Breast epithelium (tissue), 4 donors: ENCODE results near the gene RPL15. TPM values are rescaled to one million over a fixed set of nuclear protein-coding genes. Genes with fewer than 3 reads are reported as not detected.
"Not testable (repeated sequence)": the region's sequence is repeated elsewhere in the genome, so short reads cannot be mapped to it uniquely, and the experiment has no call there.

Source experiments
- DNase-seq, 2 donors: peaks; one replicate each; pipeline ENCODE4 v3.0.0-alpha.2; 2019; ENCODE audit warnings: low spot score in 2 of 2
- H3K27ac ChIP-seq, 2 donors: fragments of 200-600 bp; sonication (generic) in 1 of 2; one replicate each; pipeline ENCODE4 v1.5.1; 2016 to 2019; ENCODE audit warnings: mild to moderate bottlenecking in 1 of 2
- H3K27me3 ChIP-seq, 2 donors: fragments of 200-600 bp; sonication (generic) in 1 of 2; one replicate each; pipeline versions ENCODE4 v1.5.1 to v1.6.0; 2017 to 2019; ENCODE audit warnings: control low read depth in 1 of 2, mild to moderate bottlenecking in 1 of 2
- H3K36me3 ChIP-seq: fragments of 200-600 bp; one replicate; pipeline ENCODE4 v1.5.1; 2019
- H3K4me1 ChIP-seq, 2 donors: fragments of 200-600 bp; sonication (generic); one replicate each; pipeline ENCODE4 v1.5.1; 2016 to 2019; ENCODE audit warnings: control low read depth in 1 of 2
- H3K4me3 ChIP-seq, 3 donors: fragments of 200-600 bp; sonication (generic); 1 replicate in 2 of 3; 2 replicates in 1 of 3; pipeline ENCODE4 v1.5.1; 2016 to 2019; ENCODE audit warnings: mild to moderate bottlenecking in 3 of 3, moderate library complexity in 2 of 3
- H3K9me3 ChIP-seq, 2 donors: fragments of 200-600 bp; sonication (generic) in 1 of 2; one replicate each; pipeline ENCODE4 v1.5.1; 2016 to 2019; ENCODE audit warnings: control low read depth in 1 of 2
- CTCF ChIP-seq, 3 donors: fragments of 450-650 bp; IDR thresholded peaks; one replicate each; pipeline ENCODE4 v1.5.1; 2016 to 2017; ENCODE audit warnings: antibody characterized with exemption in 3 of 3, mild to moderate bottlenecking in 3 of 3, moderate library complexity in 3 of 3
- POLR2A ChIP-seq: fragments of 450-650 bp; IDR thresholded peaks from one replicate; pipeline ENCODE4 v1.6.1; 2016; ENCODE audit warnings: antibody characterized with exemption, mild to moderate bottlenecking, moderate library complexity
- POLR2AphosphoS5 ChIP-seq, 3 donors: sonication (generic); formaldehyde crosslinking; IDR thresholded peaks; one replicate each; pipeline ENCODE4 v1.6.1; 2017; ENCODE audit warnings: antibody characterized with exemption in 3 of 3
- intact Hi-C: fragments of 100-400 bp; cut with DNase I; formaldehyde crosslinking; loops from one replicate; pipeline ENCODE4 v1.15.1; 2023; ENCODE audit warnings: low total_unique reads
- total RNA-seq, 3 donors: library from RNA; depleted of rRNA; stranded (reverse); fragments of >200 nt; gene quantifications; one replicate each; pipeline ENCODE4 v1.1.0, GENCODE V29; 2016

RPL15 gene
- total RNA-seq: 1,000 to 10,000 TPM; 2,644 to 3,809 (median 3,544) TPM

- DNase-seq: peak; percentile 96
- Histone ChIP-seq H3K4me1 (peaks cover 2 to 4% of the 10 kb centered on the region in 2 donors), H3K36me3 (no peaks in the 10 kb centered on the region), H3K27me3 (no peaks in the 10 kb centered on the region), H3K27ac (peak within 1 kb of the TSS; percentile 92 to 99), H3K4me3 (peak within 1 kb of the TSS; percentile 81 to 98 (median 95)), H3K9me3 (no peaks in the 10 kb centered on the region)
- intact Hi-C loops: no loop called here
- TF ChIP-seq CTCF (IDR thresholded peaks at IDR 0.05) (peak; percentile 84 to 94 (median 90)), POLR2AphosphoS5 (IDR thresholded peaks at IDR 0.05) (peak; percentile 99 to 100 (median 100)), POLR2A (peak; percentile 96)
Measured at GRCh38 chr3:23916886-23917678, at the start of gene RPL15, which contains the start of gene NKIRAS1. RPL15 (plus strand) TSS chr3:23917132; CDS start chr3:23917860, 728 bp downstream. NKIRAS1 (minus strand) TSS chr3:23916990; CDS start chr3:23910904, 6,086 bp downstream.

- intact Hi-C loops: no loop called here
- H3K27me3 ChIP-seq: no peaks in the 10 kb centered on the region
- H3K4me3 ChIP-seq: no peak overlapping the region
- no peaks in the 10 kb centered on the region for H3K9me3 ChIP-seq
- no peaks in the 10 kb centered on the region for H3K36me3 ChIP-seq
- peaks cover 0 to 15% of the 10 kb centered on the region in 2 donors for H3K4me1 ChIP-seq
- TF ChIP-seq POLR2A (no peak), CTCF (IDR thresholded peaks at IDR 0.05) (no peak), POLR2AphosphoS5 (IDR thresholded peaks at IDR 0.05) (no peak)
- no peak overlapping the region for H3K27ac ChIP-seq
- DNase-seq: no peak
Measured at GRCh38 chr3:23867400-23867799, 49.5 kb upstream of the RPL15 start.

DNA sequence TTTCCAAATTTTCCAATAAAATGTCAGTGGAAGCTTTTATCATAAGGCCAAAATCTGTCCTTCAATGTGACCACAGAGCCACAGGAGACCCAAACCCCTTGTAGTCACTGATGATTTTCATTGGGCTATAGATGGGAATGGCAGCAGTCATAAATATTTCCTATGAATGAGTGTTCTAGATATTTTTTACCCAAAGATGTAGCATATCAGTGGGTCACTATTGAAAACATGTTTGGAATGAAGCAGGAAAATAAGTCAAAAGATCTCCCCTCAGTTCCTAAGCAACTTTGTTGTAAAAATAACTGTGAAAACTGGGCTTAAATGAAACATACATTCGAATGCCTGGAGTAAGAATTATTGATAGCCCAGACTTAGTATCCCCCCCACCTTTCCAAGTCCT lies 49.1 kb upstream of the RPL15 start:
- TF ChIP-seq POLR2A (no peak), POLR2AphosphoS5 (IDR thresholded peaks at IDR 0.05) (no peak)
- no peak overlapping the region for H3K4me3 ChIP-seq

GRCh38 chr3:23869977-23870662 lies 46.8 kb upstream of the RPL15 start:
- intact Hi-C loops: no loop called here
- H3K4me1 ChIP-seq: peaks cover 0 to 15% of the 10 kb centered on the region in 2 donors
- H3K36me3 ChIP-seq: no peaks in the 10 kb centered on the region
- no peaks in the 10 kb centered on the region for H3K27me3 ChIP-seq
- no peaks in the 10 kb centered on the region for H3K9me3 ChIP-seq
- no peak for DNase-seq
- H3K27ac ChIP-seq: no peak overlapping the region
- H3K4me3 ChIP-seq: no peak overlapping the region
- TF ChIP-seq POLR2A: no peak
- no peak for TF ChIP-seq POLR2AphosphoS5 (IDR thresholded peaks at IDR 0.05)
- no peak for TF ChIP-seq CTCF (IDR thresholded peaks at IDR 0.05)

More for the DNA sequence above, 49.1 kb upstream of the RPL15 start:
- Histone ChIP-seq H3K27ac (no peak overlapping the region), H3K36me3 (no peaks in the 10 kb centered on the region), H3K27me3 (no peaks in the 10 kb centered on the region), H3K9me3 (no peaks in the 10 kb centered on the region), H3K4me1 (peaks cover 0 to 15% of the 10 kb centered on the region in 2 donors)
- no peak for DNase-seq
- intact Hi-C loops: no loop called here

DNA sequence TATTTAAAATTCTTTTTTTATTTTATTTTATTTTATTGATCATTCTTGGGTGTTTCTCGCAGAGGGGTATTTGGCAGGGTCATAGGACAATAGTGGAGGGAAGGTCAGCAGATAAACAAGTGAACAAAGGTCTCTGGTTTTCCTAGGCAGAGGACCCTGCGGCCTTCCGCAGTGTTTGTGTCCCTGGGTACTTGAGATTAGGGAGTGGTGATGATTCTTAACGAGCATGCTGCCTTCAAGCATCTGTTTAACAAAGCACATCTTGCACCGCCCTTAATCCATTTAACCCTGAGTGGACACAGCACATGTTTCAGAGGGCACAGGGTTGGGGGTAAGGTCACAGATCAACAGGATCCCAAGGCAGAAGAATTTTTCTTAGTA lies 46.3 kb upstream of the RPL15 start:
- peaks cover 0 to 12% of the 10 kb centered on the region in 2 donors for H3K4me1 ChIP-seq
- DNase-seq, H3K27me3 ChIP-seq, H3K36me3 ChIP-seq, H3K4me3 ChIP-seq, intact Hi-C loops, H3K9me3 ChIP-seq, H3K27ac ChIP-seq: not testable (repeated sequence)

DNA sequence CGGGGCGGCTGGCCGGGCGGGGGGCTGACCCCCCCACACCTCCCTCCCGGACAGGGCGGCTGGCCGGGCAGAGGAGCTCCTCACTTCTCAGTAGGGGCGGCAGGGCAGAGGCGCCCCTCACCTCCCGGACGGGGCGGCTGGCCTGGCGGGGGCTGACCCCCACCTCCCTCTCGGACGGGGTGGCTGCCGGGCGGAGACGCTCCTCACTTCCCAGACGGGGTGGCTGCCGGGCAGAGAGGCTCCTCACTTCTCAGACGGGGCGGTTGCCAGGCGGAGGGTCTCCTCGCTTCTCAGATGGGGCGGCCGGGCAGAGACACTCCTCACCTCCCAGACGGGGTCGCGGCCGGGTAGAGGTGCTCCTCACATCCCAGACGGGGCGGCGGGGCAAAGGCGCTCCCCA lies 45.6 kb upstream of the RPL15 start:
- H3K27me3 ChIP-seq, DNase-seq, H3K4me1 ChIP-seq, H3K9me3 ChIP-seq, H3K36me3 ChIP-seq, H3K27ac ChIP-seq, intact Hi-C loops, H3K4me3 ChIP-seq: not testable (repeated sequence)
